ENCODE measurements around the gene CHERP.

The CHERP gene

GRCh38 chr19:16541526-16542044 is 652 bp downstream of the CHERP start:
- DNase-seq = no peak

GRCh38 chr19:16540948-16541347 is 1.3 kb downstream of the CHERP start:
- DNase-seq = no peak

GRCh38 chr19:16537111-16537510 is 5.1 kb downstream of the CHERP start:
- DNase-seq = no peak

GRCh38 chr19:16536130-16536529 is 6.1 kb downstream of the CHERP start:
- no peak for DNase-seq

GRCh38 chr19:16535381-16535780 is 6.9 kb downstream of the CHERP start:
- no peak for DNase-seq

GRCh38 chr19:16532440-16533234 is 9.6 kb downstream of the CHERP start:
- DNase-seq = no peak

GRCh38 chr19:16531380-16531669 is 10.9 kb downstream of the CHERP start:
- DNase-seq = no peak

GRCh38 chr19:16530540-16531379 is 11.5 kb downstream of the CHERP start:
- no peak for DNase-seq

GRCh38 chr19:16529466-16530144 is 12.6 kb downstream of the CHERP start:
- DNase-seq = no peak

GRCh38 chr19:16527971-16528521 is 14.2 kb downstream of the CHERP start:
- peak; percentile 16 for DNase-seq

GRCh38 chr19:16527334-16527935 is 14.8 kb downstream of the CHERP start:
- DNase-seq = no peak

- no peak for DNase-seq
These were observed 16.3 kb downstream of the CHERP start for GRCh38 chr19:16525751-16526481.

GRCh38 chr19:16524991-16525734 is 17.1 kb downstream of the CHERP start:
- DNase-seq = no peak

- no peak for DNase-seq
These were observed 19.5 kb downstream of the CHERP start for GRCh38 chr19:16522559-16523377.

GRCh38 chr19:16521715-16522289 is 20.4 kb downstream of the CHERP start:
- DNase-seq = no peak

- DNase-seq = no peak
These were observed 21.1 kb downstream of the CHERP start for GRCh38 chr19:16520986-16521624.

- DNase-seq = no peak
These were observed 21.9 kb downstream of the CHERP start for GRCh38 chr19:16520074-16520973.

- no peak for DNase-seq
These were observed 23.0 kb downstream of the CHERP start for GRCh38 chr19:16519230-16519687.
